A673 (cell line): ENCODE data around the gene KDM8.

Experiments
- EZH2 ChIP-seq: fragments of 200-600 bp; sonication (generic); IDR thresholded peaks from 2 replicates; pipeline ENCODE4 v1.6.1; 2017; ENCODE audit warnings: borderline replicate concordance, low read depth, mild to moderate bottlenecking, mixed read lengths, antibody characterized with exemption, low read length; ENCODE audit not compliant: poor library complexity, severe bottlenecking
- TF ChIP-seq, protein P1 (sequence below): fragments of 300-800, 200-600 bp; sonication (generic); conservative IDR thresholded peaks from 2 replicates; pipeline ENCODE4 v1.5.1; 2017; ENCODE audit warnings: low read depth, mild to moderate bottlenecking, antibody characterized with exemption, low read length, moderate library complexity, mixed read lengths

DNA sequence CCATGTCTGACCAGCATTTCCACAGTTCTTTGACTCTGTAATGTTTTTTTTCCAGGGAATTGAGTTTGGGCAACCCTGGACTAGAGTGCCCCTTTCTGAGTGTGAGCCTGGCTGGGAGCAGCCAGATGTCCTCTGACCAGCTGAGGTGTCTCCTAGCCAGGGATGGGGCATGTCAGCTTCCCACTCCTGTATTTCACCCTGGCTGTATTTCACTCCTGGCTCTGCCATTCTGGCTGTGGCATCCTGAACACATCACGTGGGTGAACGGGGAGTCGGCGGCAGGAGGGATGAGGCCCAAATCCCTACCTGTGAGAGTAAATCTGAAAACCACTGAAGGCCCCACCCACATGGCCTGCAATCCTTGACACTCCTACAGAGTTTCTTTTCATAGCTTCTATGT, 31.3 kb downstream of the KDM8 start:
- TF ChIP-seq, protein P1, sequence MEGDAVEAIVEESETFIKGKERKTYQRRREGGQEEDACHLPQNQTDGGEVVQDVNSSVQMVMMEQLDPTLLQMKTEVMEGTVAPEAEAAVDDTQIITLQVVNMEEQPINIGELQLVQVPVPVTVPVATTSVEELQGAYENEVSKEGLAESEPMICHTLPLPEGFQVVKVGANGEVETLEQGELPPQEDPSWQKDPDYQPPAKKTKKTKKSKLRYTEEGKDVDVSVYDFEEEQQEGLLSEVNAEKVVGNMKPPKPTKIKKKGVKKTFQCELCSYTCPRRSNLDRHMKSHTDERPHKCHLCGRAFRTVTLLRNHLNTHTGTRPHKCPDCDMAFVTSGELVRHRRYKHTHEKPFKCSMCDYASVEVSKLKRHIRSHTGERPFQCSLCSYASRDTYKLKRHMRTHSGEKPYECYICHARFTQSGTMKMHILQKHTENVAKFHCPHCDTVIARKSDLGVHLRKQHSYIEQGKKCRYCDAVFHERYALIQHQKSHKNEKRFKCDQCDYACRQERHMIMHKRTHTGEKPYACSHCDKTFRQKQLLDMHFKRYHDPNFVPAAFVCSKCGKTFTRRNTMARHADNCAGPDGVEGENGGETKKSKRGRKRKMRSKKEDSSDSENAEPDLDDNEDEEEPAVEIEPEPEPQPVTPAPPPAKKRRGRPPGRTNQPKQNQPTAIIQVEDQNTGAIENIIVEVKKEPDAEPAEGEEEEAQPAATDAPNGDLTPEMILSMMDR: no peak
- no peak for TF ChIP-seq EZH2
